Chondrocyte (in vitro differentiated cells): ENCODE measurements around the gene CERCAM. TPM values are rescaled to one million over a fixed set of nuclear protein-coding genes. Genes with fewer than 3 reads are reported as not detected.
A peak's percentile ranks its signal among the peaks of the same experiment; 100 is the strongest.
"Not testable (repeated sequence)": the region's sequence is repeated elsewhere in the genome, so short reads cannot be mapped to it uniquely, and the experiment has no call there.

Source experiments
- DNase-seq: peaks from one replicate; pipeline ENCODE4 v3.0.0; 2021; ENCODE audit warnings: mixed read lengths, low spot score
- H3K27ac Mint-ChIP-seq: one replicate; pipeline ENCODE4 v1.8.0; 2021; ENCODE audit warnings: mild to moderate bottlenecking, moderate library complexity, mixed read lengths; ENCODE audit not compliant: unreplicated experiment
- H3K27me3 Mint-ChIP-seq: 2 replicates; pipeline ENCODE4 v1.8.0; 2021; ENCODE audit warnings: low read depth, mixed read lengths
- H3K36me3 Mint-ChIP-seq: 2 replicates; pipeline ENCODE4 v1.8.0; 2021; ENCODE audit warnings: low read depth, mixed read lengths
- H3K4me1 Mint-ChIP-seq: 2 replicates; pipeline ENCODE4 v1.8.0; 2021; ENCODE audit warnings: low read depth, mild to moderate bottlenecking, mixed read lengths
- H3K4me3 Mint-ChIP-seq: one replicate; pipeline ENCODE4 v1.8.0; 2021; ENCODE audit warnings: mild to moderate bottlenecking, moderate library complexity, mixed read lengths; ENCODE audit not compliant: unreplicated experiment
- H3K9me3 Mint-ChIP-seq: 2 replicates; pipeline ENCODE4 v1.8.0; 2021; ENCODE audit warnings: low read depth, mixed read lengths
- total RNA-seq: library from RNA; stranded (reverse); gene quantifications from 3 replicates; pipeline ENCODE4 v1.2.1, GENCODE V29; 2021
- TF ChIP-seq, protein P1 (sequence below): fragments of 200-600 bp; sonication (generic); IDR thresholded peaks from 2 replicates; pipeline ENCODE4 v1.5.0; 2021; ENCODE audit warnings: antibody characterized with exemption, mild to moderate bottlenecking, moderate library complexity

The CERCAM gene
- total RNA-seq, 1 donor from 2014 or later = 280 TPM

GRCh38 chr9:128408963-128409431 is 11.7 kb upstream of the CERCAM start:
- H3K27ac Mint-ChIP-seq = no peak overlapping the region
- H3K36me3 Mint-ChIP-seq = no peaks in the 10 kb centered on the region
- H3K4me3 Mint-ChIP-seq = no peak overlapping the region
- H3K9me3 Mint-ChIP-seq = no peaks in the 10 kb centered on the region
- TF ChIP-seq, protein P1, sequence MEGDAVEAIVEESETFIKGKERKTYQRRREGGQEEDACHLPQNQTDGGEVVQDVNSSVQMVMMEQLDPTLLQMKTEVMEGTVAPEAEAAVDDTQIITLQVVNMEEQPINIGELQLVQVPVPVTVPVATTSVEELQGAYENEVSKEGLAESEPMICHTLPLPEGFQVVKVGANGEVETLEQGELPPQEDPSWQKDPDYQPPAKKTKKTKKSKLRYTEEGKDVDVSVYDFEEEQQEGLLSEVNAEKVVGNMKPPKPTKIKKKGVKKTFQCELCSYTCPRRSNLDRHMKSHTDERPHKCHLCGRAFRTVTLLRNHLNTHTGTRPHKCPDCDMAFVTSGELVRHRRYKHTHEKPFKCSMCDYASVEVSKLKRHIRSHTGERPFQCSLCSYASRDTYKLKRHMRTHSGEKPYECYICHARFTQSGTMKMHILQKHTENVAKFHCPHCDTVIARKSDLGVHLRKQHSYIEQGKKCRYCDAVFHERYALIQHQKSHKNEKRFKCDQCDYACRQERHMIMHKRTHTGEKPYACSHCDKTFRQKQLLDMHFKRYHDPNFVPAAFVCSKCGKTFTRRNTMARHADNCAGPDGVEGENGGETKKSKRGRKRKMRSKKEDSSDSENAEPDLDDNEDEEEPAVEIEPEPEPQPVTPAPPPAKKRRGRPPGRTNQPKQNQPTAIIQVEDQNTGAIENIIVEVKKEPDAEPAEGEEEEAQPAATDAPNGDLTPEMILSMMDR = no peak
- peaks cover 9% of the 10 kb centered on the region for H3K27me3 Mint-ChIP-seq
- H3K4me1 Mint-ChIP-seq = peaks cover 6% of the 10 kb centered on the region
- DNase-seq = no peak

GRCh38 chr9:128409450-128409849 is 11.2 kb upstream of the CERCAM start:
- peaks cover 6% of the 10 kb centered on the region for H3K4me1 Mint-ChIP-seq
- peaks cover 12% of the 10 kb centered on the region for H3K27me3 Mint-ChIP-seq
- H3K36me3 Mint-ChIP-seq = peaks cover under 1% of the 10 kb centered on the region
- no peak overlapping the region for H3K27ac Mint-ChIP-seq
- H3K4me3 Mint-ChIP-seq = no peak overlapping the region
- no peak for DNase-seq
- TF ChIP-seq, protein P1 = no peak
- H3K9me3 Mint-ChIP-seq = no peaks in the 10 kb centered on the region

DNA sequence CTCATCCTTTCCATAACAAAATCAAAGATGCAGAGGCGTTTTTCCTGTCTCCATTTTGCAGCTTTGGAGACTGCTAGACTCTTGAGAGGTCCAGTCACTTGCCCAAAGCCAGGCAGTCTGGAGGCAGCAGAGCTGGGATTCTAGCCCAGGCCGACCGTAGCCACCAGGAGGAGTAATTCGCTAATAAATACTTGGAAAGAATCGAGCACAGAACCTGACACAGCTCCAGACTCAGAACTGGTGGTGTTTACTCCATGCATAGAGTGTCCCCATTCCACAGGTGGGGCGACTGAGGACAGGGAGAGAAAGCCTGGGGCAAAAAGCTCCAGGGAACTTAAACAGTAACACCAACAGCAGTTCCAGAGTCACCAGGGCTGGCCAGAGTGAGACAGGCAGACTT is 10.7 kb upstream of the CERCAM start:
- peaks cover 17% of the 10 kb centered on the region for H3K27me3 Mint-ChIP-seq
- H3K36me3 Mint-ChIP-seq = peaks cover 1% of the 10 kb centered on the region
- H3K4me3 Mint-ChIP-seq = no peak overlapping the region
- H3K4me1 Mint-ChIP-seq = peaks cover 6% of the 10 kb centered on the region
- DNase-seq = no peak
- H3K27ac Mint-ChIP-seq = no peak overlapping the region
- TF ChIP-seq, protein P1 = peak; percentile 62
- H3K9me3 Mint-ChIP-seq = no peaks in the 10 kb centered on the region

DNA sequence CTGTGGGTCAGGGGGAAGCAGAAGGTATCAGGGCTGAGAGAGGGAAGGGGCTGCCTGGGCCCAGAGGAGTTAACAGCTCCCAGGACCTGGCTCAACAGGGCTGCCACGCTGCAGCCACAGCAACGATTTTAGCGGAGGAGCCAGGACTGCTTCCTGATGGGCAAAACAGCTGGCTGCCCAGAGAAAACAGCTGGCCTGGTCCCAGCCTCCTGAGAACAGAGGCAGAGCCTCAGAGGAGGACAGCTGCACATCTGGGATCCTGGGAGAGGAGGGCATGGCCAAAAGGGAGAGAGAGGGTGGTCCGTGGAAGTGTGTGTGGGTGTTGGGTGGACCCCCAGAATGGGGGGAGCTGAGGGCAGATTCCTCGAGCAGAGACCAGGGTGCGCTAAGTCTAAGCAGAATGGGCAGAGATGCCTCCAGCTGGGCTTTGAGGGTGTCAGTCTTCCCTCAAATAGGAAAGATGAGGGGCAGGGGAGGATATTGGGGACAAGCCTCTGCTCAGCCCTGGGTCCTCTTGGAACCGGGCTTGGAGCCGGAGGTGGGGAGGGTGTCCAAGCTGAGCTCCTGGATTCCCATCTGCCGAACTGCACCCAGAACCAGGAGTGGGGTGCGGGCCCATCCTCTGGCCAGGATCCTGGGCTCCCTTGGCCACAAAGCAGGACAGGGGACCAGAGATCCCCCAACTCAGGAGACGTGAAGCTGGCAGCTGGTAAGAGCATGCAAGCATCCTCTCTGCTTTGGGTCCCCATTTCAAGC is 9.1 kb upstream of the CERCAM start:
- peaks cover 5% of the 10 kb centered on the region for H3K4me1 Mint-ChIP-seq
- no peaks in the 10 kb centered on the region for H3K9me3 Mint-ChIP-seq
- no peak overlapping the region for H3K27ac Mint-ChIP-seq
- H3K36me3 Mint-ChIP-seq = peaks cover 1% of the 10 kb centered on the region
- no peak for DNase-seq
- H3K27me3 Mint-ChIP-seq = peaks cover 28% of the 10 kb centered on the region
- TF ChIP-seq, protein P1 = no peak
- H3K4me3 Mint-ChIP-seq = no peak overlapping the region

GRCh38 chr9:128412120-128412790 is 8.4 kb upstream of the CERCAM start:
- DNase-seq = no peak
- TF ChIP-seq, protein P1 = peak; percentile 77
- Mint-ChIP-seq H3K4me3 (no peak overlapping the region), H3K36me3 (peaks cover 1% of the 10 kb centered on the region), H3K9me3 (no peaks in the 10 kb centered on the region), H3K27me3 (peaks cover 30% of the 10 kb centered on the region), H3K27ac (no peak overlapping the region), H3K4me1 (no peaks in the 10 kb centered on the region)

GRCh38 chr9:128413728-128414127 is 6.9 kb upstream of the CERCAM start:
- peaks cover 30% of the 10 kb centered on the region for H3K27me3 Mint-ChIP-seq
- not testable (repeated sequence) for H3K27ac Mint-ChIP-seq

More at GRCh38 chr9:128413728-128414127, 6.9 kb upstream of the CERCAM start:
- not testable (repeated sequence) for H3K36me3 Mint-ChIP-seq, H3K4me1 Mint-ChIP-seq, H3K4me3 Mint-ChIP-seq, H3K9me3 Mint-ChIP-seq, DNase-seq
